AG09319 (cell line): ENCODE data around the gene CD276.

Experiments used
- DNase-seq: peaks from one replicate; pipeline ENCODE4 v3.0.0-alpha.2; 2010; ENCODE audit warnings: low read depth; ENCODE audit errors: extremely low read depth
- CTCF ChIP-seq: IDR thresholded peaks from 2 replicates; pipeline ENCODE4 v1.5.1; 2011; ENCODE audit warnings: low read depth, mild to moderate bottlenecking, inconsistent platforms, low read length, moderate library complexity

Gene CD276

GRCh38 chr15:73714695-73715301 is 30.6 kb downstream of the CD276 start:
- TF ChIP-seq CTCF, result no peak
- no peak for DNase-seq

GRCh38 chr15:73715417-73715816 is 31.2 kb downstream of the CD276 start:
- TF ChIP-seq CTCF, result no peak
- DNase-seq, result no peak

DNA sequence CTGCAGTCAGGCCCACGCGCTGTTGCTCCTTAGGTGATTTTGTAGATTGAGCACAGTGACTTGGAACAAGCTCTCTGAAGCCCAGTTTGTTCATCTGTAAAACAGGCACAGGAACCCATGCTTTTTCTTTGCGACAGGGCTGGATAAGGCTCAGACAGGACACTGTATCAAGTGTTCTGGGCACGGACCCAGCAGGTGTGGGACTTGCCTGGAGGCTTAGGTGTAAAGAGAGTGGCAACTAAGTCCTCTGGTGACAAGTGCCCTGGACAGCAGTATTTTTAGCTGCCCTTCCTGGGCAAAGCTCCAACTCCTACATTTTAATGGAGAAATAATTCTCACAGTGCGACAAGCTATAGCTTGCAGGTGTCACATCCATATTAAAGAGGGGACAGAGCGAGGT is 32.2 kb downstream of the CD276 start:
- DNase-seq, result no peak
- no peak for TF ChIP-seq CTCF

DNA sequence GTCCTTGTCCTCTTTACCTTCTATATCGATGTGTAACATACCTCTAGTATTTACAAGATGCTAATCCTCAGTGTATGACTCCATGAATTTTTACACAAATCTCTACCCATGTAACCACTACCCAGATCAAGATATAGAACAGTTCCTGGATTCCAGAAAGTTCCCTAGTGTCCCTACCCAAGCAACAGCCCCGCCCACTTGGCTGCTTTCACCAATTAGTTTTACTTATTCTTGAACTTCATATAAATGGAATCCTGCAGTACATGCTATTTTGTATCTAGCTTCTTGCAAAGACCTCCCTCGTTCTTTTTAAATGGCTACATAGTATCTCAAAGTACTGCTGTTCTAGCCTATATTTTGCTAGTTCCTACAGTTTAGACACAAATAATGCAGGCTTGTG is 33.0 kb downstream of the CD276 start:
- no peak for DNase-seq
- no peak for TF ChIP-seq CTCF

DNA sequence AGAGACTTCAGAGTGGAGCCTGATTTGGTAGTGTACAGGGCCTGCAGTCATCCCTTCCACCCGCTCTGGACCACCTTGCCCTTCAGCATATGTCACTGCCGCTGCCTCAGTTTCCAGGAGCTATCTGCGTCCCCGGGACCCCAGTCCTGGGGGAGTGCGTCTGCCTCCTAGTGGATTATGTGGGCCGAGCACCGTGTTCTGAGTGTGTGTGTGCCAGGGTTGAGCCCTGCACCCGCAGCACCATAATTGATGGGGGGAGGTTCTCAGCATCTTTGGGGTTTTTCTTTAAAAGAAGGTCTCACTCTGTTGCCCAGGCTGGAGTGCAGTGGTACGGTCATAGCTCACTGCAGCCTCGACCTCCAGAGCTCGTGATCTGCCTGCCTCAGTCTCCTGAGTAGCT is 33.6 kb downstream of the CD276 start:
- no peak for DNase-seq
- peak; percentile 5 for TF ChIP-seq CTCF

DNA sequence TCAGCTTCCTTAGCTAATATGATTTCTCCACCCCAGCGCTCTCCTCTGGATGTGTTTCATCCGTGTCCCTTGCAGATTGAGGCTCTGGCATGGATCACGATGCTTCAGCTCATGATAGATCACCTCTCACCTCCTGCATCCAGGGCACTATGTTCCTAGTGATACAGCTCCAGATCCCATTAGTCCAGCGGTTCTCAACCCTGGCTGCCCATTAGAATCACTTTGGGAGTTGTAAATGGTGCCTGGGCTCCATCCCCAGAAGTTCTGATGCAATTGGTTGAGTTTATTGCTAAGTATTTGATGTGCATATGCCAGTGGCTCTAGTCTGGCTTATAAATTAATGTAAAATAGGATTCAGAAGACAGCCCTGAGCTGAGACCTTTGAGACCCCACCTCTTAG is 34.5 kb downstream of the CD276 start:
- no peak for DNase-seq
- no peak for TF ChIP-seq CTCF

DNA sequence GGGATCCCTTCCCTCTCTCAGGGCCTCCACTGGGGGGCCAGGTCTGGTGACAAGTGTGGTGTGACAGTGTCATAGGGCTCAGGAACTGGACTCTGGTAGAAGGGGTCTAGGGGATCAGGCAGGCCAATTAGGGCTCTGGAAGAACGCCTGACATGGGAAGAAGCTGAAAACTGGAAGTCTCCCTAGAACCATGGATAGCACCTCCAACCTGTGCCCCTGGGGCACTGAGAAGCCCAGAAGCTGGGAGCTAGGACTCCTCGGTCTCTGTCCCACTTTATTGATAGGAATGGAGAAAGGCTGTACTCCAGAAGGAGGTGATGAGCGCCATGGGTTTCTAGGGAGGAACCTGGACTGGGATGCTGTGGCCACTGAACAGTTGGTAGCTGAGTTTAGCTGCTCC is 38.2 kb downstream of the CD276 start:
- no peak for DNase-seq
- TF ChIP-seq CTCF, result no peak
